Stimulated activated naive CD8-positive, alpha-beta T cell treated with anti-CD3 and anti-CD28 coated beads, Interleukin-15, amount 100 ng/mL, for 72 hours (primary cell): ENCODE results near the gene TMEM89.

Source experiments
- ATAC-seq: fragments of 150-1000 bp; cut with Tn5 transposase; 2 replicates; pipeline ENCODE4 v1.10.0; 2021; ENCODE audit warnings: mild to moderate bottlenecking, moderate library complexity
- DNase-seq, 2 donors: peaks; one replicate each; pipeline ENCODE4 v3.0.0; 2021 to 2022
- H3K27ac Mint-ChIP-seq, 2 donors: one replicate each; pipeline ENCODE4 v1.8.0; 2022; ENCODE audit warnings: mild to moderate bottlenecking in 2 of 2, mixed read lengths in 2 of 2, moderate library complexity in 2 of 2
- H3K27me3 Mint-ChIP-seq: one replicate; pipeline ENCODE4 v1.8.0; 2022; ENCODE audit warnings: mixed read lengths
- H3K4me1 Mint-ChIP-seq: one replicate; pipeline ENCODE4 v1.8.0; 2022; ENCODE audit warnings: mild to moderate bottlenecking, mixed read lengths
- H3K4me3 Mint-ChIP-seq, 2 donors: one replicate each; pipeline ENCODE4 v1.8.0; 2022; ENCODE audit warnings: mild to moderate bottlenecking in 2 of 2, mixed read lengths in 2 of 2, moderate library complexity in 1 of 2
- H3K9me3 Mint-ChIP-seq, 2 donors: one replicate each; pipeline ENCODE4 v1.8.0; 2022; ENCODE audit warnings: mixed read lengths in 2 of 2

The TMEM89 gene

GRCh38 chr3:48591886-48592518 is 29.6 kb downstream of the TMEM89 start:
- H3K27ac Mint-ChIP-seq, result no peak overlapping the region
- DNase-seq (no peak), ATAC-seq (no peak)
- no peaks in the 10 kb centered on the region for H3K9me3 Mint-ChIP-seq
- H3K27me3 Mint-ChIP-seq, result peaks cover 92% of the 10 kb centered on the region
- H3K4me3 Mint-ChIP-seq, result no peak overlapping the region
- peaks cover 17% of the 10 kb centered on the region for H3K4me1 Mint-ChIP-seq

- Mint-ChIP-seq H3K4me1 (peaks cover 17% of the 10 kb centered on the region), H3K27me3 (peaks cover 92% of the 10 kb centered on the region)
Measured at GRCh38 chr3:48591436-48591835, 30.1 kb downstream of the TMEM89 start.

GRCh38 chr3:48588230-48588629 is 33.3 kb downstream of the TMEM89 start:
- ATAC-seq (no peak), DNase-seq (no peak)
- Mint-ChIP-seq H3K9me3 (no peaks in the 10 kb centered on the region), H3K4me3 (no peak overlapping the region), H3K27me3 (peaks cover 60% of the 10 kb centered on the region), H3K4me1 (no peaks in the 10 kb centered on the region), H3K27ac (peak overlapping the region in 1 of 2 donors; percentile 19)

More at GRCh38 chr3:48591436-48591835, 30.1 kb downstream of the TMEM89 start:
- DNase-seq (no peak), ATAC-seq (no peak)
- Mint-ChIP-seq H3K4me3 (no peak overlapping the region), H3K27ac (no peak overlapping the region), H3K9me3 (no peaks in the 10 kb centered on the region)

- ATAC-seq, result no peak
- Mint-ChIP-seq H3K27me3 (peaks cover 54% of the 10 kb centered on the region), H3K27ac (no peak overlapping the region), H3K4me3 (no peak overlapping the region), H3K4me1 (no peaks in the 10 kb centered on the region), H3K9me3 (no peaks in the 10 kb centered on the region)
- DNase-seq, result no peak
Measured at GRCh38 chr3:48587686-48588085, 33.9 kb downstream of the TMEM89 start.

GRCh38 chr3:48585411-48585810 is 36.2 kb downstream of the TMEM89 start:
- H3K9me3 Mint-ChIP-seq, result no peaks in the 10 kb centered on the region
- no peak overlapping the region for H3K27ac Mint-ChIP-seq
- ATAC-seq (no peak), DNase-seq (no peak)
- H3K4me3 Mint-ChIP-seq, result no peak overlapping the region
- no peaks in the 10 kb centered on the region for H3K4me1 Mint-ChIP-seq
- H3K27me3 Mint-ChIP-seq, result peaks cover 33% of the 10 kb centered on the region

GRCh38 chr3:48584836-48585235 is 36.7 kb downstream of the TMEM89 start:
- DNase-seq (no peak), ATAC-seq (no peak)
- no peaks in the 10 kb centered on the region for H3K4me1 Mint-ChIP-seq
- peaks cover 28% of the 10 kb centered on the region for H3K27me3 Mint-ChIP-seq
- no peak overlapping the region for H3K4me3 Mint-ChIP-seq
- peak overlapping the region in 1 of 2 donors; percentile 55 for H3K27ac Mint-ChIP-seq
- H3K9me3 Mint-ChIP-seq, result no peaks in the 10 kb centered on the region

- no peaks in the 10 kb centered on the region for H3K27me3 Mint-ChIP-seq
- no peaks in the 10 kb centered on the region for H3K4me1 Mint-ChIP-seq
- no peak overlapping the region for H3K4me3 Mint-ChIP-seq
- ATAC-seq (no peak), DNase-seq (no peak)
- peak overlapping the region; percentile 24 to 69 for H3K27ac Mint-ChIP-seq
- H3K9me3 Mint-ChIP-seq, result no peaks in the 10 kb centered on the region
Measured at GRCh38 chr3:48581621-48582481, 39.7 kb downstream of the TMEM89 start.

GRCh38 chr3:48576647-48577046 is 44.9 kb downstream of the TMEM89 start:
- Mint-ChIP-seq H3K9me3 (no peaks in the 10 kb centered on the region), H3K4me3 (no peak overlapping the region), H3K27ac (peak overlapping the region in 1 of 2 donors; percentile 34), H3K27me3 (no peaks in the 10 kb centered on the region), H3K4me1 (no peaks in the 10 kb centered on the region)
- no peak for DNase-seq
- no peak for ATAC-seq

GRCh38 chr3:48575366-48575765 is 46.2 kb downstream of the TMEM89 start:
- Mint-ChIP-seq H3K9me3 (no peaks in the 10 kb centered on the region), H3K4me3 (no peak overlapping the region), H3K27me3 (no peaks in the 10 kb centered on the region), H3K4me1 (no peaks in the 10 kb centered on the region), H3K27ac (no peak overlapping the region)
- no peak for DNase-seq
- no peak for ATAC-seq

GRCh38 chr3:48573973-48574585 is 47.5 kb downstream of the TMEM89 start:
- Mint-ChIP-seq H3K9me3 (no peaks in the 10 kb centered on the region), H3K4me3 (no peak overlapping the region), H3K27me3 (no peaks in the 10 kb centered on the region), H3K27ac (peak overlapping the region in 1 of 2 donors; percentile 59), H3K4me1 (no peaks in the 10 kb centered on the region)
- ATAC-seq (no peak), DNase-seq (no peak)

- ATAC-seq, result no peak
- no peaks in the 10 kb centered on the region for H3K4me1 Mint-ChIP-seq
Measured at GRCh38 chr3:48572517-48572916, 49.1 kb downstream of the TMEM89 start.

GRCh38 chr3:48571938-48572337 is 49.6 kb downstream of the TMEM89 start:
- no peak overlapping the region for H3K27ac Mint-ChIP-seq
- H3K27me3 Mint-ChIP-seq, result no peaks in the 10 kb centered on the region
- DNase-seq (no peak), ATAC-seq (no peak)
- no peak overlapping the region for H3K4me3 Mint-ChIP-seq
- H3K4me1 Mint-ChIP-seq, result no peaks in the 10 kb centered on the region
- no peaks in the 10 kb centered on the region for H3K9me3 Mint-ChIP-seq

More at GRCh38 chr3:48572517-48572916, 49.1 kb downstream of the TMEM89 start:
- no peak for DNase-seq
- Mint-ChIP-seq H3K27ac (no peak overlapping the region), H3K27me3 (no peaks in the 10 kb centered on the region), H3K4me3 (no peak overlapping the region), H3K9me3 (no peaks in the 10 kb centered on the region)
